ENCODE results near the gene SLC6A6.
A peak's percentile ranks its signal among the peaks of the same experiment; 100 is the strongest.

SLC6A6 gene

DNA sequence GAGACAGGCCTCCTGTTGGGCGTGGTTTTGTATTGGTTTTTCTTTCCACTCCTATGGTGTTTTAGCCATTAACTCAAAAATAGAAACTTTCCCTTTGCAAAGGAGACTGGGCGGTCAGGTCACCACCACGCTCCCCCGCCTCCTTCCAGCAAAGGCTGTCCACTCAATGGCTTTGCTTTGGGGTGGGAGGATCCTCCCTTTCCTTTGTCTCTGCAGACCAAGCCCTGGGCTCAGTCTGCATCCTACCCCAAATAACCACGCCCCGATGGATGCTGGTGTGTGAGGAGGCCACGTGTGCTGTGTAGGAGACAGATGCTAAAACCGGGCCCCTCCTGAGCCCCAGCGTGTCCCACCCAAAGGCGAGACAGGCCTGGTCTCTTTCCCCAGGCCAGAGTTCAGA, 69.3 kb downstream of the SLC6A6 start:
- no peak for DNase-seq

DNA sequence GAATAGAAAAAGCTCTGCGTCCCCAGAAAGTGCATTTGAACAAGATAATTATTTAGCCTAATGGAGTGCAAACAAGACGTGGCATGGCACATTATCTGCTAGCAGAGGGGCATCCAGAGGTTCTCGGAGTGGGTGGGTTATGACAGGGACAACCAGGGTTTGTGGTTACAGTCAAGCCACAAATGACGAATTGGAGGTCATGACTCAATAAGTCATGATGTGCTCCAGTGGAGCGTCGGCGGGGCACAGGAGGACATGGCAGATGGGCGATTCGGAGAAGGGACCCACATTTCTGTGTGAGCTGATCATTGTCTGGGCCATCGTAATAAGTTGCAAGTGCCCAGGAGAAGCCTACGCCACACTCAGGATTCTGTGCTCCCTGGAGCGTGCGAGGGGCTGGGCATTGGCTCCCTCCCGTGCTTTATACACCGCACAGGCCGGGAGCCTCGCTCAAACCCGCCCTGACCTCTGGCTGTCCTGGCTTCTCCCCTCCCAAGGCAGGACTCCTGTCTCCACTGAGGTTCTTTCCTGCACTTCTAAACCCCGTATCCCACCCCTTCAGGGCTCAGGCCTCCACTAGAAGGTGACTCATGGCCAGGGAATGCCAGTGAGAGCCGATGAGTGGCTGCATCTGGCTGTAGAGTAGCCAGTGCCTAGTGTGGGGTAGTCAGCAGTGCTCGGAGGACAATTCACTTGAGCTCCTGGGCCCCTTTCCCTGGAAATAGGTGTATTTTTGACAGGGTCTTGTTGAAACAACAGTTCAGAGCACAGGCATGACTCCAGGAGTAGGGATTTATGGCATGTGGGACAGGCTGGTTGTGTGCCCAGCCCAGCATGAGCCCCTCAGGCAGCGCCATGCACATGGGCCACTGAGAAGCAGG, 70.3 kb downstream of the SLC6A6 start:
- no peak for DNase-seq

DNA sequence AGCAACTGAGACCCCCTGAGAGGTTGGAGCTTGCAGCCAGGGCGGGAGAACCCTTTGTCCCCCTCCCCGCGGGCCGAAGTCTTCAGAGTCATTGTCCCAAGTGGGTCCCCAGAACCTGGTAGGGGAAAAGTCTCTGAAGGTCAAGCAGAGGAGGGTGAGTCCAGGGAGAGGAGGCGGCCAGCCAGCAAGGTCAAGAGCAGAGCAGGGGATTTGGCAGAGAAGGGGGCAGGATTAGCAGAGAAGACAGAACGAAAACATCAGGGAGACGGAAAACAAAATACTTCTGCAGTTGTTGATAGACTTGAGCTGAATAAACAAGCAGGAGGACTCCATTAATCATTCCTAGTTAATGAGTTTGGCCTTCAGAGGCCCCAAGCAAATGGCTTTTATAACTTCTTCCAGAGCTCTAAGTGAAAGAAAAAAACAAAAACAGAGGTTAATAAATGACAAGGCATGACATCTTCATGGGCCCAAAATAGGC, 71.0 kb downstream of the SLC6A6 start:
- no peak for DNase-seq

DNA sequence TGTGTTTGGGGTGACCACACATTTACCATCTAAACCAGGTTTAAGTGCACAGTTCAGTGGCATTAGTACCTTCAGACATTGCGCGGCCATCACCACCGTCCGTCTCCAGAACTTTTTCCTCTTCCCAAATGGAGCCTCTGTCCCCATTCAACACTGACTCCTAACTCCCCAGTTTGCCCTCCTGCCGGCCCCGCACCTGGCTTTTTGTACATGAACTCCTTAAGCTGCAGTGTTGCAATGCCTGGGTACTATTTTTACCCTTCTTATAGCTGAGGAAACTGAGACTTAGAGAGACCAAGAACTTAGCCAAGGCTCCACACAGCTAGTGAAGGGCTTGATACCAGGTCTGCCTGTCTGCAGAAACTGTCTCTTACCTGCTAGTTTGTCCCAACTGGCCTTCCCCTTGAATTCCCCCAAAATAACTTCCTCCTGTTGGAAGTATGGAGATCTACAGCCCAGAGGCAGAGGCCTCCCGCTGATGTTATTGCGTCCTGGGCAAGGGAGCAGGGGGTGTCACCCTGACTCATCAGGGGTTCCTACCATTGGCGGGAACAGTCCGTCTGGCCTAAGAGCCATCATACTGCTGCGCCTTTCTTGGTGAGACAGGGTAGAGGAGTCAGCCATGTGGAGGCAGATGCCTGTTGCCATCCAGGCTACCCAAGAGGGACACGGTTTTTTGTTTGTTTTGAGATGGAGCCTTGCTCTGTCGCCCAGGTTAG, 72.1 kb downstream of the SLC6A6 start:
- no peak for DNase-seq

DNA sequence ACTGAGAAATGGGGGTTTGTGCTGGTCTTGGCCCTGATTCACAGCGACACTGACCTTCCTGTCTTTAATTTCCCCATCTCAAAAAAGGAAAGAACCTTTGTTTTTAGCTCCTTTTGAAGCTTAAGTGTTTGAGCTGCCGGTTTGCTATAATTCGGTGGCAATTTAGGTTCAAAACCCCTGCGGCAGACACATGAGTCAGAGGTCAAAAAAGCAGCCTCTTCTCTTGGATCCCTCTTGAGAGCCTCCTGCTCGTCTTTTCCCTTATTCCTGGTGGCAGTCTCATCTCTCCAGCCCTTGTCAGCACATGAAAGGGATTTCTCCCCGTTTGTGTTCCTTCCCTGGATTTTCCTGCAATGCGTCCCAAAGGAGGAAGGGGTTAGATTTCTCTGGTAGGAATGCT, 73.2 kb downstream of the SLC6A6 start:
- DNase-seq, result no peak

DNA sequence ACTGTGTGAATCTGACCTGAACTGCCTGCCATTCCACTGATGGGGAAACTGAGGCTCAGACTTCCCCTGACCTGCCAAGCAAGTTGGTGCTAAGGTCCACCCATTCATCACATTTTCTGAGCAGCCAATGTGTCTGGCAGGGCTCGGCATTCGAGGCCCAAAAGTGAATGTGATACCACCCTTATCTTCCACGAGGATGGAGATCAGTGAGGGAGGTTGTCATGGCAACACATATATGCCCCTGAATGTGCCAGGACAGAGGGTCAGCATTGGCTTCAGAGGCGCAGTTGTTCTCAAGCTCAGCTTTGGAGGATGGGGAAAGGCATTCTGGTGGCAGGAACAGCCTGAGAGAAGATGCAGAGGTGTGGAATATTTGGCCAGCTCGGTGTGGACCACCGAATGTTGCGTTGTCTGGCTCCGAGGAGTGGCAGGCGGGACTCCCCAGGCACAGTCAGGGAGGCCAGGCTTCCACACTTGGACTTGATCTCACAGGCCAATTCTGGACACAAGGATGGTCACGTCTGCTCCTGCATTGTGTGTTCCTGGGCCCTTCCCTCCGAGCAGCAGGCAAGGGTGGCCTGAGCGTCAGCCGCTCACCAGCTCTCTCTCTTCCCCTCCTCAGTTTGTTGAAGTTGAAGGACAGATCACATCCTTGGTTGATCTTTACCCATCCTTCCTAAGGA, 74.3 kb downstream of the SLC6A6 start:
- no peak for DNase-seq

DNA sequence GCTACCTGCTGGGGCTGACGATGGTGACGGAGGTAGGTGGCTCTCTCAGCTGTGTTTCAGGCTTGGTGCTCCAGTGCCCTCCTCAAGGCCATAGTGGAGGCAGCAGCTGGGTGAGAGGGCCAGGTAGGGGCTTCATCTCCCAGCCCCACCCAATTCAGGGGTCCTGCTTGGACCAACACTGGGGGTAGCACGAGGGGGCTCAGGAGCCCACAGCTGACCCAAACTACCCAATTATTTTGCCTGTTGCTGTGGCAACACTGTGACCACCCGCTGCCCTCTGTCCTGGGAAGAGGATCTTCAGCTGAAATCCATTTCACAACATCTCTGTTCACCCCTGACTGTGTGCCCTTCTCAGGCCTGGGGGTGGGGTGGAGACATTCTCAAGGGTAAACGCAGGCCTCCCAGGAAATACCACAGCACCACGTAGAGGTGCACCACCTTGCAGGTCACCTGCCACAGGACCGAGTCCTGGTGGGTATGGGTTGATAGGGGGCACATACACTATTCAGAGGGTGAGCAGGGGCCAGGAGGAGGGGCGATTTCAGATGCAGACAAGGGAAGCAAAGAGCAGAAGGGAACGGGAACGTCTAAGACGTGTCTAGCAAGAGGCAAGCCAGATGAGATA, 75.0 kb downstream of the SLC6A6 start:
- DNase-seq, result no peak

DNA sequence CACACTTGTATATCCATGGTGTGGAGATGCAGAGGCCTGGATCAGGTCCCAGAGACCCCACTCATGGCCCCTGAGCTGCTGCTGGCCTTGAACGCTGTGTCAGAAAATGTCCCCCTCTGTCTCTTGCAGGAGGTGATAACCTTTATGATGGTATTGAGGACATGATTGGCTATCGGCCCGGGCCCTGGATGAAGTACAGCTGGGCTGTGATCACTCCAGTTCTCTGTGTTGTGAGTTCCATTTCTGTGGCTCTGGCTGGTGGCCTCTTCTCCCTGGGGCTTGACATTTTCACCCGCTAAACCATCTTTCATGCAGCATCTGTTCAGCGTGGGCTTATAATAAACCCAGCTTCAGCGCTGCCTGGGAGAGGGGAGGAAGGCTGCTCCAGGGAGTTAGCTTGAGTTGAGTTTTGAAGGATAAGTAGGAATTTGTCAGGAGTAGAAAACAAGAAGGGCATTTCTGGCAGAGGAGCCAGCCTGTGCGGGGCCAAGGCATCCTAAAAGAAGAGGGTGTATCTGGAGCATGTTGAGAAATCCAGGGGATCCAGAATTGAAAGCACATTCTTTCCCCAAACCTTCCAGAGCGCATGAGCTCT, 76.6 kb downstream of the SLC6A6 start:
- DNase-seq, result no peak

DNA sequence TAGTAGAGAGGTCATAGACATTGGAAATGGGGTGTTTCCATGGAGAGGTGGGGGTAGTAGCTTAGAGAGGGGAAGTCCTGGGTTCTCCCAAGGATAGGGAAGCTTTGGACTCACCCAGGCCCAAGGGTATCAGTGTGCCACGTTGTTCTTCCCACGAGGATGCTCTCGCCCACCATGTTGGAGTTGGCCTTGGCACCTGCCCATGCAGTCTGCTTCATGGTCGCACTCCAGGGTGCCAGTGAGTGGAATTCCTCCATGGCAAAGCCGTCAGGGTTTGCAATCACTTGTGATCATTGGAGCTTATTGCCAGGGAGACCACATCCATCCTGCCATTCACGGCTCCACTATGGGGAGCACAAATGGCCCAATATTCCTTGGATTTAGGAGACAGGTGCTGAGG, 77.2 kb downstream of the SLC6A6 start:
- DNase-seq, result no peak

DNA sequence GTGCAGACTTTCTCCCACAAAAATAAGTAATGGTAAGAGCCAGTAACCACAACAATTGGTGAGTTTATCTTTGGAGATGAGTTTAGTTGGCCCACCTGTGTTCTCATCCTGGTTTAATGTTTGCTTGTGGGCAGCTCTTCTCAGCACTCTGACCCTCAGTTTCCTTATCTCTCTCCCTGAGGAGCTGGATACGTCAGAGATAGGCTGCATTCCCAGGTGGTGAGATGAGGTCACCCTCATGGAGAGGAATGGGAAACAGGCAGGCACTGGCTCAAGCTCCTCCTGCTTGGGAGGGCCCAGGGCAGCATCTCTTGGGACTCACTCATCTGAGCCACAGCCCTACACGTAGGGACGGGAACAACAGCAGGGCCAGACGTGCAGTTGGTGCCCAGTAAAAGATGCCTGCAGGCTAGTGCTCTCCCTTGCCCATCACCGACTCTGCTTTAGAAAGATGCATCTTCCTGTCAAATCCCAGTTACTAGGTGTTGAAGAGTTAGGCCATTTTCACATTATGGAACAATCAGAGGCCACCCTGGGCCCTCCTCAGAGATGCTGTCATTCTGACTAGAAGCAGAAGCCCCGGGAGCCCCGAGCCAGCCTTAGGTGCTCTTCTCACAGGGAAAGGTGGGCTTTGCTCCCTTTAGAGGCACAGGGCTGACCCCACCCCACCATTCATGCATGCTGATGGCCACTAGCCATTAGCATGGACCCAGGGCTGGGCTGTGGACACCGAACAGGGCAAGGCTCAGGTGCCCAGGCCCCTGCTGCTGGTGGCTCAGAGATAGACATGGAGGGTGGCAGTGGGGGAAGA, 78.0 kb downstream of the SLC6A6 start:
- DNase-seq, result no peak

DNA sequence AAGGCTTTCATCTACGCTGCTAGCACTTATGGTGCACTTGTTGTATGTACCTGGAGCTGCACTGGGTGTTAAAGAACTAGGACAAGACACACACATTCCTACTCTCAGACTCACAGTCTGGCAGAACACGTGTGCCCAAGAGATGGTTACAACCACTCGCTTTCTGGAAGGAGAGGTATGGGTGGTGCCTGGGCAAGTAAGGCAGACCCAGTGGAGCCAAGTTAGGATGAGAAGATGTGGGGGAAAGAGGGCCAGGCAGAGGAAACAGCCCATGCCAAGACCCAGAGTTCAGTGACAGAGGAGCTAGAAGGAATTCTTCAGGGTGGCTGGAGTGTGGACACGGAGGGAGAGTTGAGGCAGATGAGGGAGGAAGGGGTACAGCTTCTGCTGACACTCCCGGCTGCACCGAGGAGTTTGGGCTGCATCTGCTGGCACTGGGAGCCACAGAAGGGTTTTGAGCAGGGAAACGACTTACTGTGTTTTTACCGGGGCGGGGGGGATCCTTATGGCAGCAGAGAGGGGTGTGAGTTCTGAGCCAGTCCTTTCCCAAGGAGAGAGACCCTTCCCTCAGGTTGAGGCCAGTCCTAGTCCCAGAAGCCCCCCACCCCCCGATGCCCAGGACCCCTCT, 78.7 kb downstream of the SLC6A6 start:
- DNase-seq, result no peak

DNA sequence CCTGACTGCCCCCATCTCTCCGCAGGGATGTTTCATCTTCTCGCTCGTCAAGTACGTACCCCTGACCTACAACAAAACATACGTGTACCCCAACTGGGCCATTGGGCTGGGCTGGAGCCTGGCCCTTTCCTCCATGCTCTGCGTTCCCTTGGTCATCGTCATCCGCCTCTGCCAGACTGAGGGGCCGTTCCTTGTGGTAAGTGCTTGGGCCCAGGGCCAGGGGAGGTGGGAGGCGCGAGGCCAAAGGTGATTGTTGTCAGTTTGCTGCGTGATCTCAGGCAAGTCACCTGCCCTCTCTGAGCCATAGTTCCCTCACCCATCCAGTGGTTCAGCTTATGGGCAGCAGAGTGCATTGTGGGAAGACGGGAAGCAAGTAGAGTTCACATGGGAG, 79.2 kb downstream of the SLC6A6 start:
- no peak for DNase-seq

DNA sequence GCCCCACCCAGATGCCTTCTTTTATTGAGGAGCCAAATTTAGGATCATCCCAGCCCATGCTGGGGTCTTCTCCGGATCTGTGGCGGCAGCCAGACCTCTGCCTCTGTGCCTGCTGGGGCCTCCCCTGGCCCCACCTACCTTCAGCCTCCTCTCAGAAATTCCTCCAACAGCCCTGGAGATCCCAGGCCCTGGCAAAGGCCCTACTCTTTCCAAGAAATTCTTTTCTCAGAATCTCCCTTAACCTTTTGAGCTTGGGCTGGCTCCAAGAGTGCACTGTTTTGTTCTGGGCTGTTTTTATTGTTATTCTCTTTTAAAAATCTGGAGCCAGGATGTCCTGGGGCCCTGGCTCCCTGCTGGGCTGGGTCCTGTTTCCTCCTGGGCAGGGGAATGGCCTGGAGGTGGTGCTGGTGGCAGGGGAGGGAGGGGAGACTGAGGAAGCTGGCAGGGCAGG, 79.9 kb downstream of the SLC6A6 start:
- DNase-seq, result no peak

DNA sequence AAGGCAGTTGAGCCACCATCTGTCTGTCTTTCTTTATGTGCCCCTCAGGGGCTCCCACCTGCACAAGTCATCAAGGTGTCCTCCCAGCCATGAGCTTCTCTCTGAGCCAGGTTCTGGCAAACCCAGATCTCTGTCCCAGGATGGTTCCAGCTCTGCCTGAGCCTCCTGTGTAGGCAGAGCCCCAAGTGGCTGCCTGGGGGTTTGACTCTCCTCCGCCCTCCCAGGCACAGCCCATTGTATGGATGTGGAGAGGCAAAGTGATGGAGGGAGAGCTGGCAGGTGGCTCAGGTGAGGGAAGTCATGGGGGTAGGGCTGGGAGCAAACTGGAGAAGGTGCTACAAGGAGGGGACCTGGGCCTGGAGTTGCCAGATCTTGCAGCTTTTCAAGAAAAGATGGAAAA, 80.9 kb downstream of the SLC6A6 start:
- DNase-seq, result no peak

DNA sequence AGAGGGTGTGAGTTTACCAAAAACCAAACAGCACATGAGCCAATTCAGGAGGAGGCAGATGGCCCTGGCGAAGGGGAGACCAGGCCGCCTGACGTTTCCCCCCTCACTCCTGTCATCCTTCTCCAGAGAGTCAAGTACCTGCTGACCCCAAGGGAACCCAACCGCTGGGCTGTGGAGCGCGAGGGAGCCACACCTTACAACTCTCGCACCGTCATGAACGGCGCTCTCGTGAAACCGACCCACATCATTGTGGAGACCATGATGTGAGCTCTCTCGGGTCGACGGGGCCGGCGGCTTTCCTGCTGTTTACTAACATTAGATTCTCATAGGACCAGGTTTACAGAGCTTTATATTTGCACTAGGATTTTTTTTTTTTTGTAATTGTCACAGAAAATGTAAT, 82.3 kb downstream of the SLC6A6 start:
- DNase-seq, result no peak

DNA sequence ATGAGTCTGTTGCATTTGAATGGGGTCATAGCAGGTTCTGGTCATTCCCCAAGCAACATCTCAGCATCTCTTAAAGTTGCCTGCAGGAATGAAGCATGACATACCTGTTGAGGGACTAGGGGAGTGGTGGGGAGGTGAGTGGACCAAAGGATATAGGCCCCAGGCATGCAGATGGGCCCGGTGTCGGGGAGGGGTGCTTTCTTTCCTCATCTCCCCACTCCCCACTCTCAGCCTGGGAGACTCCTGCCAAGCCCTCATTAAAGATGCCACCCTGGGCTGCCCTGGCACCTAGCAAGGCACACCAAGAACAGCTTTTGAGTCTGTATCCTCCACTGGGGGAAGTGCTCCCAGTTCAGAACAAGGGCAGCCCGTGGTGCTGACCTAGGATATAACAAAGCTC, 83.6 kb downstream of the SLC6A6 start:
- no peak for DNase-seq

DNA sequence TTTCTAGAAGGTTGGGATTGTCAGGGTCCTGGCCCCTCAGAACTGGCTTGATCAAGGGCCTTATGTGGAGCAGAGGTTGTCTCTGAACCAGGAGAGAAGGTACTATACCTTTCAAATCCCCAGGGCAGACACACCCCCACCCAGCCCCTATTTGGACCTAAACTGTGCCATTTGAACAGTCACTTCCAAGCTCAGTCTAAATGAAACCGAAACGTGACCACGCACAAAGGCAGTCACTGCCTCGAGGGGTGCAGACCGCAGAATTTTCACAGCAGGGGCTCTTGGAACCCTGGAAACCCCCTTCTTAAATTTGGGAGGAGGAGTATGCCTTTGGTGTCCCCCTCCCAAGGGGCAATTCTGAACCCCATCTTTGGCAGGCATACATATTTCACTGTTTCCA, 84.1 kb downstream of the SLC6A6 start:
- DNase-seq, result no peak

DNA sequence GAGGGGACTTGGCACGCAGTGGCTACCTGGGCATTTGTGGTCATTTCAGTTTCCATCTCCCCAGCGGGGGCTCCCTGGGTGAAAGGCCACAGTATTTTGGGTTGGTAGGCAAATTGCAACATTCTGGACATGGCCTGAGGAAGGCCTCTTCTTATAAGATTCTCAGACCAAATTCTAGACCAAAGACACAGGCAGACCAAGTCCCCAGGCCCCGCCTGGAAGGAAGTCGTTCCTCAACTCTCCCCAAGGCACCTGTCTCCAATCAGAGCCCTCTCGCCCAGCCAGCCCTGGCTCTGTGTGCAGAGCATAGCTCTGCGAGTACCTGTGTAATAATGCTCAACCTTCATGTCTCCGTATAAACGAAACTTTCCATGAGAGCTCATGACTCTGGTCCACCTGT, 84.7 kb downstream of the SLC6A6 start:
- no peak for DNase-seq

DNA sequence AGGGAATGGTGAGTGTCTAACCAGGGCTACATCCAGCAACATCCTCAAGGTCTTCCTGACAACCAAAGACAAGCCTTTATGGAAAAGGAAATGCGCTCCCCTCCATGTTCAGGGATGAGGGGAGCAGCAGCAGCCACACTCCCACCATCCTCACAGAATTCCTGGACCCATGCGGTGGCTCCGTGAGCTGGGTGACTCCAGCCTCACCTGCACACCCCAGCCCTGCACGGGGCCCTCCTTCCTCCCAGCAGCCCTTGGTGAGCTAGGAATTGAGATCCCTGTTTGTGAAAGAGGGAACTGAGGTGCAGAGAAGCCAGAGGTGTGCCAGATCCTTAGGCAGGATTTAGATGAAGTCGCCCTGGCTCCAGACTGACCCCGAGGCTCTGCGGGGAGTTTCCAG, 85.4 kb downstream of the SLC6A6 start:
- no peak for DNase-seq

DNA sequence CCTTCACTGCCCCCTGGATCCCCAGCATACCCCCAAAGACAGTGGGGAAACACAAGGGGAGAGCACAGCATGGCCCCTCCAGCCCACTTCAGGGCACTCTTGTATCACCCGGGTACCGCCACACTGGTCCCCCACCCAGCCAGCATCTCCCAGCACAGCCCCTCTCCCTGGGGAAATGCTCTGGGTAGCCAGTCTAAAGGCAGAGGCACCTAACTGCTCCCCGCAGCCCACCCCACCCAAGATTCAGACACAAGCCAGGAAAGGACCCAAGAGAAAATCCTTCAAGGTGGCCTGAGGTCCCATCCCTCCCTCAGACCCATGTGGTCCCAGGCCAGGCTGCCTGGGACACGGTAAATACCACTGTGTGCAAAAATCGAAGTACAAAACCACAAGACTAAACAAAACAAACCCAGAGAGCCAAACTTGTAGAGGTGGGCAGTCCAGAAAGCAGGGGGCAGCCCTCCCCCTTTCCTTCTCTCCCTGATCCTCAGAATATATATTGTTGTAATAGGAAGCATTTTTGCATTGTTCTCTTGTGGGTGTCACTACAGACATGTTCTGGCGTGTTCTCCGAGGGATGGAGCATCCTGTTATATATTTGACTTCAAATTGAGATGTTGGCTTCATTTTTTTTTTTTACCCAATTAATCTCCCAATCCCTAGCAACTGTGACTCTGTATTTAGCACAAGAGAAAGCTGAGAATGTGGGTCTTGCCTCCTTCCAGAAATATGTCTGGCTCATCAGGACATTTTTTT, 86.1 kb downstream of the SLC6A6 start:
- DNase-seq, result peak in 1 of 2 donors; percentile 3

DNA sequence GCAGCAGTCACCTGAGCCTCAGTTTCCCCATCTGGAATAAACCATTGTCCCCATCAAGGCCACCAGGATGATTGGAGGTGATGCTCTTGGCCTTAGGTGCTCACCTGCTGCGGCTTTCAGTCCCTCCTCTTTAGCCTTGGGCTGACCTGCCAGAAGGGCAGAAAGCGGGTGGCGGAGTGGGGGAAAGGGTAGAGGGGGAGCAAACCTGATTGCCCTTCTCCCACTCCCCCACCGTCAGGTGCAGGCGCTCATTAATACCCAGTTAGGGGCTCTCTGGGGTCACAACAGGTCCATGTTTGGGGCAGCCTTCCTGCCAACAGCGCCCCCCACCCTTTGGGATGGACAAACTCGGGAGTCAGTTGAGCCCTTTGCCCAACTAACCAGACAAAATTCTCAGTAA, 87.2 kb downstream of the SLC6A6 start:
- DNase-seq, result no peak
